A673 (cell line): ENCODE data around the gene LAMP1. TPM values are rescaled to one million over a fixed set of nuclear protein-coding genes. Genes with fewer than 3 reads are reported as not detected.

Experiments
- BruUV-seq: library from RNA; stranded (reverse); fragments of 400-500 nt; replicated peaks from 2 replicates; lab custom pipeline; 2021; lab: Mats Ljungman, UMichigan
- CTCF ChIA-PET: fragments of 300-600 bp; sonication (Branson Sonifier 250); formaldehyde crosslinking; loops from one replicate; lab custom pipeline; 2022; ENCODE audit warnings: antibody characterized with exemption; lab: Charles Lee
- POLR2A ChIA-PET: fragments of 300-600 bp; sonication (Branson Sonifier 250); formaldehyde crosslinking; loops from one replicate; lab custom pipeline; 2022; ENCODE audit warnings: antibody characterized with exemption; ENCODE audit not compliant: low non-redundant PET; lab: Charles Lee
- DNase-seq: peaks from one replicate; pipeline ENCODE4 v3.0.0-alpha.2; 2015; ENCODE audit warnings: low spot score
- H3K27ac ChIP-seq: fragments of 200-600 bp; sonication (generic); 2 replicates; pipeline ENCODE4 v1.5.1; 2016; ENCODE audit warnings: mixed run types, low read depth, mild to moderate bottlenecking, mixed read lengths, antibody characterized with exemption, low read length; ENCODE audit not compliant: poor library complexity, severe bottlenecking
- H3K27me3 ChIP-seq: fragments of 200-600 bp; sonication (generic); replicated peaks from 2 replicates; pipeline ENCODE4 v1.6.1; 2017; ENCODE audit warnings: mixed run types, low read depth, mild to moderate bottlenecking, mixed read lengths, antibody characterized with exemption, low read length; ENCODE audit not compliant: insufficient read depth, poor library complexity
- H3K36me3 ChIP-seq: fragments of 200-600 bp; sonication (generic); 2 replicates; pipeline ENCODE4 v1.6.1; 2016; ENCODE audit warnings: mixed run types, mild to moderate bottlenecking, mixed read lengths, antibody characterized with exemption, low read length; ENCODE audit not compliant: insufficient read depth, poor library complexity, severe bottlenecking
- H3K4me1 ChIP-seq: fragments of 200-600 bp; sonication (generic); 2 replicates; pipeline ENCODE4 v1.6.1; 2017; ENCODE audit warnings: mixed run types, mild to moderate bottlenecking, mixed read lengths, antibody characterized with exemption, low read length; ENCODE audit not compliant: insufficient read depth, poor library complexity, severe bottlenecking
- H3K4me3 ChIP-seq: fragments of 200-600 bp; sonication (generic); 2 replicates; pipeline ENCODE4 v1.5.1; 2016; ENCODE audit warnings: low read depth, mixed run types, mild to moderate bottlenecking, mixed read lengths, low read length; ENCODE audit not compliant: poor library complexity, severe bottlenecking
- H3K9me3 ChIP-seq: fragments of 200-600 bp; sonication (generic); 2 replicates; pipeline ENCODE4 v1.6.1; 2016; ENCODE audit warnings: mixed run types, low read depth, mild to moderate bottlenecking, mixed read lengths, antibody characterized with exemption, low read length; ENCODE audit not compliant: poor library complexity, severe bottlenecking
- CTCF ChIP-seq: fragments of 300-800, 200-600 bp; sonication (generic); conservative IDR thresholded peaks from 2 replicates; pipeline ENCODE4 v1.5.1; 2017; ENCODE audit warnings: low read depth, mild to moderate bottlenecking, antibody characterized with exemption, low read length, moderate library complexity, mixed read lengths
- EZH2 ChIP-seq: fragments of 200-600 bp; sonication (generic); IDR thresholded peaks from 2 replicates; pipeline ENCODE4 v1.6.1; 2017; ENCODE audit warnings: borderline replicate concordance, low read depth, mild to moderate bottlenecking, mixed read lengths, antibody characterized with exemption, low read length; ENCODE audit not compliant: poor library complexity, severe bottlenecking
- intact Hi-C: fragments of 100-400 bp; cut with micrococcal nuclease; formaldehyde crosslinking; loops from one replicate; pipeline ENCODE4 v1.10.0; 2022; ENCODE audit not compliant: unreplicated experiment
- total RNA-seq: library from RNA; stranded (reverse); gene quantifications from 2 replicates; pipeline ENCODE4 v1.2.3, GENCODE V29; 2021

LAMP1 gene
- total RNA-seq, 1 experiment from 2014 or later, result 129 TPM

- ChIA-PET POLR2A (no interaction called here), CTCF (no interaction called here)
- H3K4me3 ChIP-seq, result no peak overlapping the region
- no peak overlapping the region for H3K27ac ChIP-seq
- no peaks in the 10 kb centered on the region for H3K4me1 ChIP-seq
- intact Hi-C loops, result no loop called here
- no peak for DNase-seq
- no TSS peak for BruUV-seq
- H3K36me3 ChIP-seq, result no peaks in the 10 kb centered on the region
- no peaks in the 10 kb centered on the region for H3K9me3 ChIP-seq
- no peaks in the 10 kb centered on the region for H3K27me3 ChIP-seq
- TF ChIP-seq CTCF (no peak), EZH2 (no peak)
Observed at GRCh38 chr13:113337976-113338375, 40.9 kb downstream of the LAMP1 start.

DNA sequence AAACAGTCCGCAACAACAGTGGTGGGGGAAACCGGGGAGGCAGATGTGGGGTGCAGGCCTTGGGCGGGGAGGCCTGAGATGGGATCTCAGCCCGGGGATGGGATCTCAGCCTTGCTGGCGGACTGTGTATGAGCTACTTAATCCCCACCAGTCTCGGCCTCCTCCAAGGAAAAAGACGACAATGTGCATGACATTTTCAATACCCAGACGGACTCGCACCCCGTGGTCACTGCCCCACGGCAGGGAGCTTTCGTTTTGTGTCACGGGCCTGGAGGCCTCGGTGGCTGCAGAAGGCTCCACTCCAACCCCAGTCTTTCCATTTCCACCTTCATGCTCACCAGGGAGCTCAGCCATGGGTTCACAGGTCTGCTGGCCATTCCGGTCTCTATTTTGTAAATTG, 41.4 kb downstream of the LAMP1 start:
- DNase-seq, result no peak
- BruUV-seq, result no TSS peak
- CTCF ChIA-PET, result no interaction called here
- intact Hi-C loops, result no loop called here
- H3K9me3 ChIP-seq, result no peaks in the 10 kb centered on the region
- no peaks in the 10 kb centered on the region for H3K27me3 ChIP-seq
- TF ChIP-seq CTCF, result no peak
- no peak for TF ChIP-seq EZH2
- H3K4me1 ChIP-seq, result no peaks in the 10 kb centered on the region
- H3K27ac ChIP-seq, result no peak overlapping the region
- H3K4me3 ChIP-seq, result no peak overlapping the region
- POLR2A ChIA-PET, result no interaction called here
- H3K36me3 ChIP-seq, result no peaks in the 10 kb centered on the region

DNA sequence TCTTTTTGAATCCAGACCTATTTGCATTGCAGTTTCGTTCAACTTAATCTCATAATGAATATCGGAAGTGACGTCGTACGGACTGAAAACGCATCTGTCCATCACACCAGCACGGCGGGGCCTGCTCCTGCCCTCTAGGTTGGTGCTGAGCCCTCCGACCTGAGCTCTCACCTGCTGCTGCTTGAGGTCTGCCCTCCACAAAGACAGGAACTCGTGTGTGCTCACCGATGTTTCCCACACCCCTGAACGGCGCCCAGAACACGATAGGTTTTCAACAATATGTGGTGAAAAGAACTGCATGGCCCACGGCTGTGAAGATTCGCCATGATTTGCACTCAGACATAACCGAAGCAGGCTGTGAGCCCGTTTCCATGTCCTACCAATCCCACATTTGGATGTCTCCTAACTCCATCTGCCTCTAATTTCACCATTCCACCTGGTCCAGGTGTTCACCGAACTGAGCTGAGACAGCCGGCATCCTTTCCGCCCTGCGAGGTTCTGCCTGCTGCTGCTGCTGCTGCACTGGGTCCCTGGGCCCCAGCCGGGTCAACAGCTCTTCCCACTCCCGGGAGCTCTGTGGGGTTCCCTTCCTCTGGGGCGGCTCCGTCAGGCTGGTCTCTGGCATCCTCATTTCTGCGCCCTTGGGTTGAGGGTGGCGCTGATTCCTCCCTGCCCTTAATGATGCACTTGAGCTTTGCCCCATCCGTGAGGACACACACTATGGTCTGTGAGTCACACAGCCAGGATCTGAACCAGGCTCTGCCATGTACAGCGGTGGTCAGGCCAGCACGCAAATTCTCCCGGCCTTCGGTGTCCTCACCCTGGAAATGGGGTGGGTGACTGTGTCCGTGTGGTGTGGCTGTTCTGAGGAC, 46.0 kb downstream of the LAMP1 start:
- no TSS peak for BruUV-seq
- TF ChIP-seq EZH2, result no peak
- no peak for TF ChIP-seq CTCF
- POLR2A ChIA-PET, result no interaction called here
- no peaks in the 10 kb centered on the region for H3K4me1 ChIP-seq
- H3K27me3 ChIP-seq, result no peaks in the 10 kb centered on the region
- CTCF ChIA-PET, result no interaction called here
- no peak overlapping the region for H3K4me3 ChIP-seq
- no peak for DNase-seq
- H3K9me3 ChIP-seq, result no peaks in the 10 kb centered on the region
- intact Hi-C loops, result no loop called here
- no peak overlapping the region for H3K27ac ChIP-seq
- H3K36me3 ChIP-seq, result no peaks in the 10 kb centered on the region
